NT2/D1 (cell line): ENCODE measurements around the gene CACNA2D3.

Experiments used
- SUZ12 ChIP-seq: IDR thresholded peaks from 2 replicates; pipeline ENCODE4 v1.6.1; 2011; ENCODE audit not compliant: insufficient read length, insufficient read depth; ENCODE audit errors: extremely low read depth
- YY1 ChIP-seq: IDR thresholded peaks from 2 replicates; pipeline ENCODE4 v1.6.1; 2011; ENCODE audit not compliant: insufficient read length, insufficient read depth
- ZNF274 ChIP-seq: IDR thresholded peaks from 2 replicates; pipeline ENCODE4 v1.6.1; 2011; ENCODE audit warnings: mild to moderate bottlenecking, low read depth, low read length

DNA sequence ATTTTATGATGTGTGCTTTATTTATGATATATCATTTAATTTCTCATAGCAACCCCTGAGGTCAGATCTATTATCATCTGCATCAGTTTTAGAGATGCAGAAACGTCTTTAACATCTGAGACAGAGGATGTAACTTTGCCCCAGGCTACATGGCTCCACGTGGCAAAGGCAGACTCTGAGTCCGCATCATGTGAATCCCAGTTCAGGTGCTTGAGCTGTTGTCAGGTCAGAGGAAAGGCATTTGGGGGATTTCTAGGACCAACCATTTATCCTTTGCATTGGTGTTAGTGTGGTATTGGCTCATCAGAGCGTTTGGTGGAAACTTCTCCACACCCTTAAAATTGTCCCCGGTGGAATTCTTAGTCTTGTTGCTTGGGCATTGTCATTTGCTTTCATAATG is 10.8 kb downstream of the CACNA2D3 start:
- TF ChIP-seq ZNF274 (no peak), YY1 (no peak), SUZ12 (no peak)
